Loucy (cell line): ENCODE data around the gene MYL7.

ENCODE experiments used
- H2AFZ ChIP-seq: fragments of 200-600 bp; sonication (generic); 2 replicates; pipeline ENCODE4 v1.6.0; 2016; ENCODE audit warnings: antibody characterized with exemption, mild to moderate bottlenecking, low read length, moderate library complexity
- H3F3A ChIP-seq: fragments of 200-600 bp; 2 replicates; pipeline ENCODE4 v1.6.0; 2016; ENCODE audit warnings: antibody characterized with exemption, low read depth, mild to moderate bottlenecking
- H3K27me3 ChIP-seq: fragments of 200-600 bp; sonication (generic); 2 replicates; pipeline ENCODE4 v1.6.1; 2014; ENCODE audit warnings: low read length, mild to moderate bottlenecking; ENCODE audit not compliant: insufficient read depth, poor library complexity, severe bottlenecking
- H3K36me3 ChIP-seq: fragments of 200-600 bp; sonication (generic); 2 replicates; pipeline ENCODE4 v1.6.1; 2016; ENCODE audit warnings: low read length; ENCODE audit not compliant: insufficient read depth
- H3K4me1 ChIP-seq: fragments of 200-600 bp; sonication (generic); 2 replicates; pipeline ENCODE4 v1.5.1; 2014; ENCODE audit warnings: low read length, mild to moderate bottlenecking; ENCODE audit not compliant: insufficient read depth, poor library complexity, severe bottlenecking
- H3K4me2 ChIP-seq: fragments of 200-600 bp; sonication (generic); 2 replicates; pipeline ENCODE4 v1.6.0; 2014; ENCODE audit warnings: antibody characterized with exemption, low read length, low read depth, mild to moderate bottlenecking; ENCODE audit not compliant: poor library complexity, severe bottlenecking
- H3K4me3 ChIP-seq: fragments of 200-600 bp; sonication (generic); 2 replicates; pipeline ENCODE4 v1.5.1; 2014; ENCODE audit warnings: low read length, mild to moderate bottlenecking, mixed read lengths; ENCODE audit not compliant: poor library complexity, severe bottlenecking
- H3K79me2 ChIP-seq: fragments of 200-600 bp; sonication (generic); 2 replicates; pipeline ENCODE4 v1.6.1; 2014; ENCODE audit warnings: low read length; ENCODE audit not compliant: insufficient read depth
- H3K9ac ChIP-seq: fragments of 200-600 bp; sonication (generic); 2 replicates; pipeline ENCODE4 v1.6.0; 2014; ENCODE audit warnings: mild to moderate bottlenecking, low read depth, low read length, moderate library complexity; ENCODE audit not compliant: poor library complexity, severe bottlenecking
- H3K9me2 ChIP-seq: fragments of 200-600 bp; sonication (generic); replicated peaks from 2 replicates; pipeline ENCODE4 v1.6.1; 2016; ENCODE audit warnings: low read depth, low read length, mixed read lengths
- H3K9me3 ChIP-seq: fragments of 200-600 bp; sonication (generic); 2 replicates; pipeline ENCODE4 v1.6.1; 2014; ENCODE audit warnings: mild to moderate bottlenecking, antibody characterized with exemption, low read length, low read depth; ENCODE audit not compliant: insufficient read depth
- H4K20me1 ChIP-seq: fragments of 200-600 bp; sonication (generic); 2 replicates; pipeline ENCODE4 v1.6.0; 2014; ENCODE audit warnings: antibody characterized with exemption, low read length, mild to moderate bottlenecking; ENCODE audit not compliant: insufficient read depth, poor library complexity, severe bottlenecking
- EZH2phosphoT487 ChIP-seq: fragments of 200-600 bp; IDR thresholded peaks from 2 replicates; pipeline ENCODE4 v1.6.1; 2018; ENCODE audit warnings: antibody characterized with exemption, mild to moderate bottlenecking, moderate library complexity, borderline replicate concordance
- TF ChIP-seq, protein P1 (sequence below): fragments of 200-600 bp; sonication (generic); conservative IDR thresholded peaks from 2 replicates; pipeline ENCODE4 v1.5.1; 2014; ENCODE audit warnings: mild to moderate bottlenecking, antibody characterized with exemption, low read length

MYL7 gene

DNA sequence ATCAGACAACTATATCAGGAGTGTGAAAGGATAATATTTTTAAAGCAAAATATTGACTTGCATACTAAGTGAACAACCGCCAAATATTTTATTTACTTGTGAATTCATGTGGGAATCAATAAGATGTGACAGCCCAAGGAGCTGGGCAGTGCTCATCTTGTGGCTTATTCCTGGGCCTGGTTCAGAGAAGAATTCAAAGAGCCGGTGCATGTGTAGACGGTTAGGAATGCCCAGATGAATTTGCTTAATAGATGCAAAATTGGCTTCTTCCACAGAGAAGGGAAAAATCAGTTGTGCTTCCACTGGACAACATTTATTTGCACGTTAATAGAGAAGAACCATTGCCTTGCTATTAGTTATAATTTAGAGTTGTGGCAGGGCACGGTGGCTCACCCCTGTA lies 4.4 kb downstream of the MYL7 start:
- no peak for TF ChIP-seq EZH2phosphoT487
- TF ChIP-seq, protein P1, sequence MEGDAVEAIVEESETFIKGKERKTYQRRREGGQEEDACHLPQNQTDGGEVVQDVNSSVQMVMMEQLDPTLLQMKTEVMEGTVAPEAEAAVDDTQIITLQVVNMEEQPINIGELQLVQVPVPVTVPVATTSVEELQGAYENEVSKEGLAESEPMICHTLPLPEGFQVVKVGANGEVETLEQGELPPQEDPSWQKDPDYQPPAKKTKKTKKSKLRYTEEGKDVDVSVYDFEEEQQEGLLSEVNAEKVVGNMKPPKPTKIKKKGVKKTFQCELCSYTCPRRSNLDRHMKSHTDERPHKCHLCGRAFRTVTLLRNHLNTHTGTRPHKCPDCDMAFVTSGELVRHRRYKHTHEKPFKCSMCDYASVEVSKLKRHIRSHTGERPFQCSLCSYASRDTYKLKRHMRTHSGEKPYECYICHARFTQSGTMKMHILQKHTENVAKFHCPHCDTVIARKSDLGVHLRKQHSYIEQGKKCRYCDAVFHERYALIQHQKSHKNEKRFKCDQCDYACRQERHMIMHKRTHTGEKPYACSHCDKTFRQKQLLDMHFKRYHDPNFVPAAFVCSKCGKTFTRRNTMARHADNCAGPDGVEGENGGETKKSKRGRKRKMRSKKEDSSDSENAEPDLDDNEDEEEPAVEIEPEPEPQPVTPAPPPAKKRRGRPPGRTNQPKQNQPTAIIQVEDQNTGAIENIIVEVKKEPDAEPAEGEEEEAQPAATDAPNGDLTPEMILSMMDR: no peak
- Histone ChIP-seq H3K79me2 (no peaks in the 10 kb centered on the region), H3K9me2 (no peaks in the 10 kb centered on the region), H3K4me1 (no peaks in the 10 kb centered on the region), H3K9ac (no peak overlapping the region), H3F3A (no peaks in the 10 kb centered on the region), H3K4me3 (no peak overlapping the region), H3K9me3 (no peaks in the 10 kb centered on the region), H3K4me2 (no peak overlapping the region), H3K27me3 (no peaks in the 10 kb centered on the region), H4K20me1 (no peaks in the 10 kb centered on the region), H2AFZ (no peak overlapping the region), H3K36me3 (no peaks in the 10 kb centered on the region)

DNA sequence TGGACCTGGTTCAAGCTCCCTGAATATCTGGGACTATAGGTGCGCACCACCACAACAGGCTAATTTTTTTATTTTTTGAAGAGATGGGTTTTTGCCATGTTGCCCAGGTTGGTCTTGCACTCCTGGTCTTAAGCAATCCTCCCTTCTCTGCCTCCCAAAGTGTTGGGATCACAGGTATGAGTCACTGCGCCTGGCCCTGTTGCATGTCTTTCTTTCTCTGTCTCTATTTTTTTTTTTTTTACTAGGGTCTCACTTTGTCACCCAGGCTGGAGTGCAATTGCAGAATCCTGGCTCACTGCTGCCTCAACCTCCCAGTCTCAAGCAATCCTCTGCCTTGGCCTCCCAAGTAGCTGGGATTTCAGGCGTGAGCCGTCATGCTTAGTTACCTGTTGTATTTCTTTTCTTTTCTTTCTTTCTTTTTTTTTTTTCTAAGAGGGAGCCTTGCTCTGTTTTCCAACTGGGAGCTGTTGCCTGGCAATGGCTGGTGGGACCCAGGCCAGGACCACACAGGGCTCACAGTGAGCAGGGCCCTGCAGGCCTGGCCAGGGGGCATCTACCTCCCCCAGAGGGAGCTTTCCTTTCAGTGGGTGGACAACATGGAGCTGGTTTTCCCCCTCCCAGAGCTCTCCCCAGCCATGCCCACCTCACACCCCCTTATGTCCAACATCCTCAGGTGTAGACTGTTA lies 6.0 kb downstream of the MYL7 start:
- Histone ChIP-seq H3F3A (no peaks in the 10 kb centered on the region), H2AFZ (no peak overlapping the region; the same call in 1 of the 2 replicates), H3K4me3 (no peak overlapping the region), H3K4me1 (no peaks in the 10 kb centered on the region), H3K9me2 (no peaks in the 10 kb centered on the region), H3K27me3 (no peaks in the 10 kb centered on the region), H3K36me3 (no peaks in the 10 kb centered on the region), H4K20me1 (no peaks in the 10 kb centered on the region), H3K4me2 (no peak overlapping the region), H3K79me2 (no peaks in the 10 kb centered on the region), H3K9me3 (no peaks in the 10 kb centered on the region), H3K9ac (no peak overlapping the region)
- no peak for TF ChIP-seq EZH2phosphoT487
- TF ChIP-seq, protein P1: no peak

DNA sequence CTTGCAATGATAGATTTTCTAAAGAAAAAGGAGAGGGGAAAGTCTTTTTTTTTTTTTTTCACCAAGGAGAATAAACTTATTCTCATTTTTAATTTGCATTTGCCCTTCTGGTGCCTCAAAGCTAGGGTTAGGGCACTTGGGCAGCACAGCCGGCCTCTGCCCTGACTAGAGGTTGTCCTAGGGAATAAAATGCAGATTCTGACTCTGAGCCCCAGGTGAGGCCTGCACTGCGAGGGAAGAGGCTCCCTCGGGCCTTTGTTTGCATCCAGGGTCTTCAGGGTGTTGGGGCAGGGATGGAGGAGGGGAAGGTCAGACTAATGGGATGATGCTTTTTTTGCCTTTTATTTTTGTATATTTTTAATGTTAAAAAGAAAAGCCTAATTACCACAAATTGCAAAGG lies 7.8 kb downstream of the MYL7 start:
- no peaks in the 10 kb centered on the region for H3K9me2 ChIP-seq
- no peaks in the 10 kb centered on the region for H3K36me3 ChIP-seq
- H3K9me3 ChIP-seq: no peaks in the 10 kb centered on the region
- no peaks in the 10 kb centered on the region for H3F3A ChIP-seq
- H3K4me3 ChIP-seq: no peak overlapping the region
- H3K79me2 ChIP-seq: no peaks in the 10 kb centered on the region
- no peak for TF ChIP-seq EZH2phosphoT487
- TF ChIP-seq, protein P1: no peak
- H3K4me1 ChIP-seq: peaks cover 12% of the 10 kb centered on the region
- H3K4me2 ChIP-seq: no peak overlapping the region
- H3K9ac ChIP-seq: no peak overlapping the region
- H3K27me3 ChIP-seq: no peaks in the 10 kb centered on the region
- no peak overlapping the region for H2AFZ ChIP-seq
- H4K20me1 ChIP-seq: no peaks in the 10 kb centered on the region
